ENCODE data around the gene UNC93A.
"Not testable (repeated sequence)": the region's sequence is repeated elsewhere in the genome, so short reads cannot be mapped to it uniquely, and the experiment has no call there.

The UNC93A gene

DNA sequence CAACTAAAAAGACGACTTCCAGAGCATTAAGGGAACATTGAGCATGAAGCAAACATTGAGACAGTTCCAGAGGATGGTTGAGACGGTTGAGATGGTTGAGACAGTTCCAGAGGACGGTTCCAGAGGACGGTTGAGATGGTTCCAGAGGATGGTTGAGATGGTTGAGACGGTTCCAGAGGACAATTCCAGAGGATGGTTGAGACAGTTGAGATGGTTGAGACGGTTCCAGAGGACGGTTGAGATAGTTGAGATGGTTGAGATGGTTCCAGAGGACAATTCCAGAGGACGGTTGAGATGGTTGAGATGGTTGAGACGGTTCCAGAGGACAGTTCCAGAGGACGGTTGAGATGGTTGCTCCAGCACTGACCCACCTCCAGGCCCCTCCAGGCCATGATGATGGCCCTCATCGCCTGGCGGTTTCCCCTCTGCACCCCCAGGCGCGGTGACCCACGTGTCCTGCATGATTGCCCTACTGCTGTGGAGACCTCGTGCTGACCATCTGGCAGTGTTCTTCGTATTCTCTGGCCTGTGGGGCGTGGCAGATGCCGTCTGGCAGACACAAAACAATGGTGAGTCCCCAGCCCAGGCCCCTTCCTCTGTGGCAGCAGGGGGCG, 16.3 kb downstream of the UNC93A start:
- Mint-ChIP-seq H3K36me3 (ENCODE audit: low read depth) (no peaks in the 10 kb centered on the region), H3K27me3 (ENCODE audit: low read depth) (peaks cover 24% of the 10 kb centered on the region), H3K9me3 (no peaks in the 10 kb centered on the region), H3K27ac (no peak overlapping the region), H3K4me1 (peaks cover 16% of the 10 kb centered on the region), H3K4me3 (no peak overlapping the region)
- TF ChIP-seq, protein P1, sequence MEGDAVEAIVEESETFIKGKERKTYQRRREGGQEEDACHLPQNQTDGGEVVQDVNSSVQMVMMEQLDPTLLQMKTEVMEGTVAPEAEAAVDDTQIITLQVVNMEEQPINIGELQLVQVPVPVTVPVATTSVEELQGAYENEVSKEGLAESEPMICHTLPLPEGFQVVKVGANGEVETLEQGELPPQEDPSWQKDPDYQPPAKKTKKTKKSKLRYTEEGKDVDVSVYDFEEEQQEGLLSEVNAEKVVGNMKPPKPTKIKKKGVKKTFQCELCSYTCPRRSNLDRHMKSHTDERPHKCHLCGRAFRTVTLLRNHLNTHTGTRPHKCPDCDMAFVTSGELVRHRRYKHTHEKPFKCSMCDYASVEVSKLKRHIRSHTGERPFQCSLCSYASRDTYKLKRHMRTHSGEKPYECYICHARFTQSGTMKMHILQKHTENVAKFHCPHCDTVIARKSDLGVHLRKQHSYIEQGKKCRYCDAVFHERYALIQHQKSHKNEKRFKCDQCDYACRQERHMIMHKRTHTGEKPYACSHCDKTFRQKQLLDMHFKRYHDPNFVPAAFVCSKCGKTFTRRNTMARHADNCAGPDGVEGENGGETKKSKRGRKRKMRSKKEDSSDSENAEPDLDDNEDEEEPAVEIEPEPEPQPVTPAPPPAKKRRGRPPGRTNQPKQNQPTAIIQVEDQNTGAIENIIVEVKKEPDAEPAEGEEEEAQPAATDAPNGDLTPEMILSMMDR (IDR thresholded peaks at IDR 0.05; ENCODE audit: unreplicated experiment in 3 of 3): no peak

DNA sequence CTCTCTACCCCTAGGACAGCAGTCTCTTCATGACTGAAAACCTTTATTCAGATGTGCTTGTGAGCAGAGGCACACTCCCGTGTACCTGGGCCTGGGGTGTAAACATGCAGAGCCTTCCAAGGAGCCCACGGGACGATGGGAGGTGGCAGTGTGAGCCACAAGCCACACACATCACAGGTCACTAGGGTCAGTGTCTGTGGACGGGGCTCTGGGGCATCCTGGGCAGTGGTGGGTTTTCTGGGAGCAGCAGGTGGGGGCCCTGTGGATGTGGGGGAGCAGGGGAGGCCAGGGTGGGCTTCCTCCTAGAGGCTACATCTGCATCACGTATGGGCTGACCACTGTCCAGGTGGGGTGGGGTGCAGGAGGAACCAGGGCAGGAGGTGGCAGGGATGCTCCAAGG, 17.1 kb downstream of the UNC93A start:
- H3K9me3 Mint-ChIP-seq: no peaks in the 10 kb centered on the region
- peaks cover 18% of the 10 kb centered on the region for H3K4me1 Mint-ChIP-seq
- no peak overlapping the region for H3K27ac Mint-ChIP-seq
- H3K36me3 Mint-ChIP-seq (ENCODE audit: low read depth): no peaks in the 10 kb centered on the region
- peaks cover 24% of the 10 kb centered on the region for H3K27me3 Mint-ChIP-seq (ENCODE audit: low read depth)
- TF ChIP-seq, protein P1 (IDR thresholded peaks at IDR 0.05; ENCODE audit: unreplicated experiment in 3 of 3): no peak
- H3K4me3 Mint-ChIP-seq: no peak overlapping the region

DNA sequence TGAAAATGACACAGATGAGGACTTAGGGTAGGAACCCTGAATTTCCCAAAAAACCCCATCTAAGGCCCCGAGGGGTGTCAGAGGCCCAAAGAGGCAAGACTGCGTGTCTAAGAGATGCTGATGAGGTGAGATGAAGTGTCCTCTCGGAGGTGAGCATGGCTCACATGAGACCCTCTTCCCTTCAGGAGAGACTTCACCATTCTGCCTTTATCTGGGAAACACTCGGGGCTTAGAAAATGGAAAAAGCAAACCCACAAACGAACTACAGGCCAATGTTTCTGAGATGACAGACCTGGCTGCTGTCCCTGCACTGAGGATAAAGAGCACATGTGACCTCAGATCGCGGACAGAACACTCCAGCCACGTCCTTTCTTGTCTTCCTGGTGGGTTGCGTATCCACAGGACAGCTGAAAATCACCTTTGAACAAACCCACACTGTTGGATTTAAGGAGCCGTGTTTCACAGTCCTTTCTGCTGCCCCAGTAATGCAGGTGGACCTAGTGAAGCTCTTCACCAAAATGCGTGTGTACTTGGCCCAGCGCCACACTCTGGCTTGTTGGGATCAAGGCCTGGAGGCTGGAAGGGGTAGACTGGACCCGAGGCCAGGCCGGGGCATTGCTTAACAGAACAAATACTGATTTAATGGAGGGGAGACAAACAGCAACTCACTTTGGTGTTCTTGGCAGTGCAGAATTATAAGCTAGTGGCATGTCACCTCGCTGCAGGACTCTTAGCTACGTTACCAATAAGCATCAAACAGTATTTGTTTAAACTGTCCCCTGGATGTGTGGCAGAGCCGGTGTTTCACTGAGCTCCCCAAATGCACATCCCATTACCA, 18.5 kb downstream of the UNC93A start:
- H3K4me3 Mint-ChIP-seq; H3K9me3 Mint-ChIP-seq; H3K36me3 Mint-ChIP-seq (ENCODE audit: low read depth); H3K27ac Mint-ChIP-seq: not testable (repeated sequence)
- peaks cover 19% of the 10 kb centered on the region for H3K27me3 Mint-ChIP-seq (ENCODE audit: low read depth)
- peaks cover 18% of the 10 kb centered on the region for H3K4me1 Mint-ChIP-seq

DNA sequence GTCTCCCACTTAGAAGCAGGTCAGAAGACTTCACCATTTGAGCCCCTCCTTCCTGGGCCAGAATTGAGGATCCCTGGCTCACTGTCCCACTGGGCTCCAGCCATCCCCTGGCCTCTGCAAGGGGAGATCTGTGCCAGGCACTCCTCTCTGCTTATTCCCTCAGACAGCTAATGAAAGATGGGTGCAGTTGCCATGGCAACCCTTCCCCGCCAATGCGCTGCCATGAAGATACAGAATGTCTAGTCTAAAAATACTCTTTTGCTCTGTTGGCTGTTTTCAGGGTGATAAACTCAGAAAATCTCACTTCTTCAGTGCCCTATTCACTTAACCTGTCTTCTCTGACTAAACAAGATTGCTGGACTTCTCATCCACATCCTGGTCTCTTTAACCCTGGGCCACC, 20.2 kb downstream of the UNC93A start:
- peak overlapping the region in 2 of 3 experiments; percentile 26 to 64 for H3K27ac Mint-ChIP-seq
- peaks cover 18% of the 10 kb centered on the region for H3K4me1 Mint-ChIP-seq
- TF ChIP-seq, protein P1 (IDR thresholded peaks at IDR 0.05; ENCODE audit: unreplicated experiment in 3 of 3): no peak
- no peaks in the 10 kb centered on the region for H3K9me3 Mint-ChIP-seq
- H3K36me3 Mint-ChIP-seq (ENCODE audit: low read depth): no peaks in the 10 kb centered on the region
- no peak overlapping the region for H3K4me3 Mint-ChIP-seq
- peaks cover 14% of the 10 kb centered on the region for H3K27me3 Mint-ChIP-seq (ENCODE audit: low read depth)

DNA sequence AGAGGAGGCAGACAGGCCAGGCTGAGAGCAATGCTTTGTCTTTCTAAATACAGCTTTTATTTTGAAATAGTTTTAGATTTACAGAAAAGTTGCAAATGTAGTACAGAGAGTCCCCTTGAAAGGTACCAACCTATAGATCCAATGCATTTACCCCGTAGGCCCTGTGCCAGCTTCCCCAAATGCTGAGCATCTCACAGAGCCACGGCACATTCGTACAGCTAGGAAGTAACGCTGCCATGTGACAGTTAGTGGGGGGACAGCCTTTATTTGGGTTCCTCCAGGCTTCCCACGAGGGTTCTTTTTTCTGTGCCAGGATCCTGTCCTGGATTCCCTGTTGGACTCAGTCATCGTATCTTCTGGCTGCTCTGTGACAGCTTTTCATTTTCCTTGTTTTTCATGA, 20.6 kb downstream of the UNC93A start:
- Mint-ChIP-seq H3K27ac (peak overlapping the region in 1 of 3 experiments; percentile 64), H3K4me1 (peaks cover 18% of the 10 kb centered on the region), H3K27me3 (ENCODE audit: low read depth) (peaks cover 15% of the 10 kb centered on the region)
- H3K36me3 Mint-ChIP-seq (ENCODE audit: low read depth); H3K4me3 Mint-ChIP-seq; H3K9me3 Mint-ChIP-seq: not testable (repeated sequence)

DNA sequence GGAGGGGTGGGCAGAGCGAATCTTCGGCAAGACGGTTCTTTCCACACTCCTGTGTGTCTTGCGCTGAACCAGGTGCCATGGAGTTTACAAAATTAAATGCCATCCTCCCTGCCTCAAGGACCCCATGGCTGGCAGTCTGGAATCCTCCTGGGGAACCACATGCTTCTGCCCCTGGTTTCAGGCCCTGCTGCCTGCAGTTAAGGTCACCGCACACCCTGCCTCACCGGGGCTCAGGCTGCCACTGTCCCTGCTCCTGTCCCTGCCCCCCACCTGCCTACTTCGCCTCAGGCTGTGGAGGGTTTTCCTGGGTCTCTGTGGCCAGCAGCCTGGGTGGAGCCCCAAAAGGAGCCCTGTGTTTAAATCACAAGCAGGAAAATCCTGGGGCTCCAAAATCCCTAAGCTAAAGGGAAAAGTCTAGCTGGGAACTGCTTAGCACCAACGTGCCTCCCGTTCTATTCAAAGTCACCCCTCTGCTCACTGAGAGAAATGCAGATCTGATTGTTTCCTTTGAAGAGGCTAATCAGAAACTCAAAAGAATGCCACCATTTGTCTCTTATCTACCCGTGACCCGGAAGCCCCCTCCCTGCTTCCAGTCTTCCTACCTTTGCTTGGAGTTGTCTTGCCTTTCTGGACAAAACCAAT, 23.2 kb downstream of the UNC93A start:
- Mint-ChIP-seq H3K4me3 (no peak overlapping the region), H3K27ac (no peak overlapping the region), H3K9me3 (no peaks in the 10 kb centered on the region), H3K36me3 (ENCODE audit: low read depth) (no peaks in the 10 kb centered on the region), H3K4me1 (peaks cover 26% of the 10 kb centered on the region), H3K27me3 (ENCODE audit: low read depth) (peaks cover 18% of the 10 kb centered on the region)
- TF ChIP-seq, protein P1 (IDR thresholded peaks at IDR 0.05; ENCODE audit: unreplicated experiment in 3 of 3): no peak
